ENCODE results near the gene BCKDK. TPM values are rescaled to one million over a fixed set of nuclear protein-coding genes. Genes with fewer than 3 reads are reported as not detected.

BCKDK gene
- total RNA-seq, 2 experiments from 2014 or later: 39.0 to 40.4 TPM

GRCh38 chr16:31061813-31062440, 46.3 kb upstream of the BCKDK start:
- Histone ChIP-seq H3K9me2 (ENCODE audit: insufficient read depth, low read length) (no peaks in the 10 kb centered on the region), H3K27ac (ENCODE audit: low read depth, low read length, poor library complexity, severe bottlenecking) (no peak overlapping the region), H4K20me1 (ENCODE audit: insufficient read depth, low read length) (no peaks in the 10 kb centered on the region), H3K9me3 (ENCODE audit: low read length) (no peaks in the 10 kb centered on the region), H3K36me3 (ENCODE audit: insufficient read depth, low read length) (peaks cover 42% of the 10 kb centered on the region), H3K4me1 (ENCODE audit: insufficient read depth, low read length, poor library complexity, severe bottlenecking) (no peaks in the 10 kb centered on the region), H3K4me3 (ENCODE audit: low read depth, low read length, poor library complexity, severe bottlenecking) (no peak overlapping the region), H3K4me2 (ENCODE audit: low read length) (no peak overlapping the region), H3K79me2 (ENCODE audit: insufficient read depth, low read depth, low read length) (no peaks in the 10 kb centered on the region), H2AFZ (ENCODE audit: low read length) (no peak overlapping the region)
- CTCF ChIA-PET (ENCODE audit: unreplicated experiment): no interaction called here
- BruUV-seq (replicated peaks): no TSS peak
- intact Hi-C loops (cut with micrococcal nuclease; ENCODE audit: unreplicated experiment): no loop called here
- POLR2A ChIA-PET: no interaction called here
- no peak for TF ChIP-seq EZH2phosphoT487 (IDR thresholded peaks at IDR 0.05; ENCODE audit: borderline replicate concordance, low read depth, low read length)
- no peak for TF ChIP-seq CTCF (conservative IDR thresholded peaks at IDR 0.05; ENCODE audit: low read length)
- no peak for DNase-seq (ENCODE audit: low spot score)

GRCh38 chr16:31063495-31063842, 44.7 kb upstream of the BCKDK start:
- no TSS peak for BruUV-seq (replicated peaks)
- H3K4me2 ChIP-seq (ENCODE audit: low read length): no peak overlapping the region
- no peak for DNase-seq (ENCODE audit: low spot score)
- ChIA-PET CTCF (ENCODE audit: unreplicated experiment) (no interaction called here), POLR2A (interaction anchor here (0.6 kb wide), 1 partner anchor 661 kb away, joined by 3 read pairs; no protein-coding TSS in a partner anchor)
- H3K4me1 ChIP-seq (ENCODE audit: insufficient read depth, low read length, poor library complexity, severe bottlenecking): no peaks in the 10 kb centered on the region
- H2AFZ ChIP-seq (ENCODE audit: low read length): no peak overlapping the region
- H3K9me3 ChIP-seq (ENCODE audit: low read length): no peaks in the 10 kb centered on the region
- intact Hi-C loops (cut with micrococcal nuclease; ENCODE audit: unreplicated experiment): no loop called here
- H3K79me2 ChIP-seq (ENCODE audit: insufficient read depth, low read depth, low read length): peaks cover 3% of the 10 kb centered on the region; the same call in 1 of the 2 replicates
- H4K20me1 ChIP-seq (ENCODE audit: insufficient read depth, low read length): no peaks in the 10 kb centered on the region
- H3K4me3 ChIP-seq (ENCODE audit: low read depth, low read length, poor library complexity, severe bottlenecking): no peak overlapping the region
- TF ChIP-seq CTCF (conservative IDR thresholded peaks at IDR 0.05; ENCODE audit: low read length) (no peak), EZH2phosphoT487 (IDR thresholded peaks at IDR 0.05; ENCODE audit: borderline replicate concordance, low read depth, low read length) (no peak)
- H3K9me2 ChIP-seq (ENCODE audit: insufficient read depth, low read length): no peaks in the 10 kb centered on the region
- no peak overlapping the region for H3K27ac ChIP-seq (ENCODE audit: low read depth, low read length, poor library complexity, severe bottlenecking)
- H3K36me3 ChIP-seq (ENCODE audit: insufficient read depth, low read length): peaks cover 42% of the 10 kb centered on the region

DNA sequence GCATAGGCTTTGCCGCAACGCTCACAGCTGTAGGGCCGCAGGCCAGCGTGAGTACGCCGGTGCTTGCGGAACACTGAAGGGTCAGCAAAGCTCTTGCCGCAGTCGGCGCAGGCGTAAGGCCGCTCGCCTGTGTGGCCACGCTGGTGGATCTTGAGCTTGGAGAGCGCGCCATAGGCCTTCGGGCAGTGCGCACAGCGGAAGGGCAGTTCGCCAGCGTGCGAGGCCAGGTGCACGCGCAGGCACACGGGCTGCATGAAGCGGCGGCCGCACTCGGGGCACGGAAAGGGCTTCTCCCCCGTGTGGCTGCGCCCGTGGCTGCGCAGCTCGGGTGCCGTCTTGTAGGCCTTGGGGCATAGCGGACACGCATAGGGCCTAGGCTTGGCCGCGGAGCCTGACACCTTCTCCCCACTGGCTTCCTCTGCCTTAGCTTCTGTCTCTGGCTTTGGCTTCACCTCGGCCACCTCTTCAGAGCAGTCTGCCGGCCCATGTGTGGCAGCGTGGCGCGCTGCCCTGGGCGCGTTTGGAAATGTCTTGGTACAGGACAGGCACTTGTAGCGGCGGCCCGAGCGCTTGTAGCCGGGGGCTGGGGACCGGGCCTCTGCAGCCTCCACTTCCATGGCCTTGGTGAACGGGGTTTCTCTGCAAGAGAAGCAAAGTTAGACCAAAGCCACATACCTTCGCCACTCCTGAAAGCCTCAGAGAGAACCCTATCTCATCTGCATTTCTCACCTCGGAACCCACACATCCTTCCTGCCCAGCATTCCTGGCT, 44.2 kb upstream of the BCKDK start:
- H3K9me3 ChIP-seq (ENCODE audit: low read length): no peaks in the 10 kb centered on the region
- H3K79me2 ChIP-seq (ENCODE audit: insufficient read depth, low read depth, low read length): peaks cover 3% of the 10 kb centered on the region; the same call in 1 of the 2 replicates
- ChIA-PET POLR2A (interaction anchor here (0.6 kb wide), 1 partner anchor 660 kb away, joined by 3 read pairs; no protein-coding TSS in a partner anchor), CTCF (ENCODE audit: unreplicated experiment) (no interaction called here)
- no peak overlapping the region for H3K4me3 ChIP-seq (ENCODE audit: low read depth, low read length, poor library complexity, severe bottlenecking)
- H3K9me2 ChIP-seq (ENCODE audit: insufficient read depth, low read length): no peaks in the 10 kb centered on the region
- no peak overlapping the region for H2AFZ ChIP-seq (ENCODE audit: low read length)
- H3K4me1 ChIP-seq (ENCODE audit: insufficient read depth, low read length, poor library complexity, severe bottlenecking): no peaks in the 10 kb centered on the region
- peaks cover 42% of the 10 kb centered on the region for H3K36me3 ChIP-seq (ENCODE audit: insufficient read depth, low read length)
- no TSS peak for BruUV-seq (replicated peaks)
- DNase-seq (ENCODE audit: low spot score): no peak
- intact Hi-C loops (cut with micrococcal nuclease; ENCODE audit: unreplicated experiment): no loop called here
- H4K20me1 ChIP-seq (ENCODE audit: insufficient read depth, low read length): no peaks in the 10 kb centered on the region
- no peak for TF ChIP-seq EZH2phosphoT487 (IDR thresholded peaks at IDR 0.05; ENCODE audit: borderline replicate concordance, low read depth, low read length)
- TF ChIP-seq CTCF (conservative IDR thresholded peaks at IDR 0.05; ENCODE audit: low read length): no peak
- H3K27ac ChIP-seq (ENCODE audit: low read depth, low read length, poor library complexity, severe bottlenecking): no peak overlapping the region
- H3K4me2 ChIP-seq (ENCODE audit: low read length): no peak overlapping the region
